ENCODE data around the gene ACSM5. TPM values are rescaled to one million over a fixed set of nuclear protein-coding genes. Genes with fewer than 3 reads are reported as not detected.
A peak's percentile ranks its signal among the peaks of the same experiment; 100 is the strongest.
"Not testable (repeated sequence)": the region's sequence is repeated elsewhere in the genome, so short reads cannot be mapped to it uniquely, and the experiment has no call there.

ACSM5 gene
- total RNA-seq, 1 donor from 2014 or later: 9.9 TPM

DNA sequence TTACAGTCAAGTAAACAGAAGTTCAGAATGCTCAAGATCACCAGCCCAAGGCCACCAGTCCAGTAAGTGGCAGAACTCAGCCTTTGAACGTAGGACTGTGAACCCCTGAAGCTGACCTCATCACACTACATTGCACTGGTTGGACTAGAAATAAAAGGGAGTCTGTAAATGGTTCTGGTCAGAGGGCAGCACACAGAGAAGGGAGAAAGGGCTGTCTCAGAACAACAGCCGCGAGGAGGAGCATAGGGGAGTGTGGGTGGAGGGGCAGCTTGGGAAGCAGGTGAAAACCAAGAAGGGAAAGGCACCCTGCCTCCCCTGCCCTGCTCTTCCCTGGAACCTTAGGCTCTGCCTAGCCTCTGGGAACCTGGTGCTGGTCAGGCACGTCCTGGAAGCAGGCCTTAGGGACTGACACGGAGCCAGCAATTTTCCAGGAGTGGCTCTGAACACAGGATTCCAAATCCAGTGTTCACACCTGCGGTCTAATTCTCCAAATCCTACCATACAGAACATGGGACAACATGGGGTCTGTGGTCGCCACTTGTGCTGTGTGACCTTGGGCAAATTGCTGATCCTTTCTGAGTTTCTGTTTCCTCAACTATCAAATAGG is 11.8 kb upstream of the ACSM5 start:
- DNase-seq (ENCODE audit: low spot score): no peak

DNA sequence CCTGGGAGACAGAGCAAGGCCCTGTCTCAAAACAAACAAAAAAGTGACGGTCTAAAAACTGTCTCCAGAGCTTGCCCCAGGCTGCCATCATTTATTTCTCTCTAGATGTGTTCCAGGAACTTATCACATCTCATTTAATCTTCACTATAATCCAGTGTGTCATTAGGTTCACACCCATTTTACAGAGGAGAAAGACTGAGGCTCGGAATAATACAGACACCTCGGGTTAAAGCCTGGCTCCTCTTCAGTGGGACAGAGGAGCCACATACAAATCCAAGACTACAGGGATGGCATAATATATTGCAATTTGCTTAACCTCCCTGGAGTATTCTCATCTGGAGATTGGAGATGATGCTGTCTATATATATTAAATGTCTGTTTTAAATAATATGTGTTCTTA is 10.7 kb upstream of the ACSM5 start:
- DNase-seq (ENCODE audit: low spot score): no peak

DNA sequence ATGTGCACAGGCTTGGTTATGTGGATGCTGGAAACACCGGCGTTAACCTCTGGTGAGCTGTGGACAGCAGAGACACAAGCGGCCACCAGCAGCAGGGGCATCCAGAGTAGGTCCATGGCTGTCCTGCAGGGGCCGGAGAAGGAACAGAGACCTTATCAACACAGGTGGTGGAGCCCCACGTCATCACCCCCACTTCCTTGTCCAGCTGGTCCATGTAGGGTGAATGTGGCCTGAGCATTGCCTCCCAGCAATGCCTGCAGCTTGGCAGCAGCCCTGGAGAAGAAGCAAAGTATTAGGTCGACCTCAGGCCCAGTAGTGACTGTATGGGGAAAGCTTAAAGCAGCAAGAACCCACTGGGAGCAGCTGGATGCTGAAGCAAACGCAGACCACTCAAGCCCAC is 10.1 kb upstream of the ACSM5 start:
- no peak for DNase-seq (ENCODE audit: low spot score)

DNA sequence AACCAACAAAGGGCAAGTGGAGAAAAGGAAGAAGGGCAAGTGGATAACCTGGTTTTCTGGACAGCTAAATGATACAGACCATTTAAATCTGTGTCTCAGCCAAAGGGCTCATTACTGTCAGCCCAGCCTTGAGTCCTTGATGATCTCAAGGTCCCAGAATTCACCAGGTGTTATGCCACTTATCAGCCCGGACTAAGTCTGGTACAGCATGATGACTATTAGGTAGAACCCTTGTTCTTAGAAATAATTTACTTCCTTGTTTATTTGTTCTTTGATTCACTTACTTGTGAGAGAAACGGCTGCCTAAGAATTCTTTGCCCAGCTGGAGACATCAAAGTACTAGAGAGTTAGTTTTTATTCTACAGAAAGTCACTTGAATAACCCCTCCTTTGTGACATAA is 8.3 kb upstream of the ACSM5 start:
- DNase-seq (ENCODE audit: low spot score): no peak

DNA sequence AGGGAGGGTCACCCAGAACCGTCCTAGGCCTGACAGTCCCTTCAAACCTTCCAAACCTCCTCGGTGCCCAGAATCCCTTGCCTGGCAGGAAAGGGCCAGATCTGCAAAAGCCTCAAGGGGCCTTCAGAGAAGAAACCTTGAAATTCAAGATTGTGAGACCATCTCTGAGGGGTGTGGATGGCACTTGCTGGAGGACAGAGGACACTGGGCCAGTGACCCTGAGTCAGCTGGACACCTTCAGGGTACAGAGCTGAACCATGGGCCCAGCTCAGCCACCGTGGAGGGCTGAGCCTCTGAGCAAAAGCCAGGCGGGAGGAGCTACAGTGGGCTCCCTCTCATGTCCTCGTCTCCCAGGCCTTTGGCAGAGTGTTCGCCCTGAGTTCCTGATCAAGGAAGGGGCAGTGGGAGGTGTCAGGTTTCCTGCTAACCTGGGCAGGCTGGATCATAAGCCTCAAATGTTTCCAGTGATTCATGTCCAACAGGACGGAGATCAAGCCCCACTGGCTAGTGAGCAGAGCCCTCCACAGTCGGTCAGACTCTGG is 7.8 kb upstream of the ACSM5 start:
- no peak for DNase-seq (ENCODE audit: low spot score)

DNA sequence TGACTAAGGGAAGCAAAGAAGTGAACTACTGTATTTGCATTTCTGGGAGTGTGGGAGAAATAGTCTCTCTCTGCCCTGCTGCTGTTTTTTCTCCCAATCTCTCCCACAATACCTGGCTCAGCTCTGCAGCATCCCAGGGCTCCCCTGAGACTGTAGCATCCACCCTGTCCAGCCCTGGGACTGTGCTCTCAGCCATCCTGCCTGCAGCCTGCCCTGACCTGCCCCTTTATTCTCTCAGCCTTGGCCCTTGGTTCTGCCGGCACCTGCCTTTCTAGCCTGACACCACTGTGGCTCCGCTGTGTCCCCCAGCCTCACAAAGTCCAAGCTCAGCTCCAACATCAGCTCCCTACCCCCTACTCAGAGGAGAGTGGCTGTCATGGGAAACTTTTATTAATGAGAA is 6.7 kb upstream of the ACSM5 start:
- no peak for DNase-seq (ENCODE audit: low spot score)

DNA sequence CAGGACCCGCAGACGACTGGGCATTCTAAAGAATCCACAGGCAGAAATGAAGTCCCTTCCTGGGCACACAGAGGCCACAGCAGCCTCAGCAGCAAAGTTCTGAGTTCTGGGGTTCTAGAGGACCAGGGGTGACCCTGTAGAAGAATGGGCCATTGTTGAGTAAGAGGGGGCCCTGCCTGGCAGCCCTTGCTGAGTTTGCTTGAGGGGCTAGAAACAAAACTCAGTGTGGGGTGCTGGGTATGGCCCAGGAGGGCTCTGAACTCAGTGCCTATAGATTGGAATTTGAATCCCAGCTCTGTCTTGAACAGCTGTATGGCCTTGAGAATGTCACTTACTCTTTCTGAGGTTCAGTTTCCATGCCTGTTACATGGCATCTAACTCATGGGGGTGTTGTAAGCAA is 4.7 kb upstream of the ACSM5 start, which contains the start of gene PDILT:
Gene PDILT (minus strand): TSS at position 101 of the 400 bp plus-strand sequence. CDS start 5,437 bp downstream, outside the sequence.
- DNase-seq (ENCODE audit: low spot score): no peak

DNA sequence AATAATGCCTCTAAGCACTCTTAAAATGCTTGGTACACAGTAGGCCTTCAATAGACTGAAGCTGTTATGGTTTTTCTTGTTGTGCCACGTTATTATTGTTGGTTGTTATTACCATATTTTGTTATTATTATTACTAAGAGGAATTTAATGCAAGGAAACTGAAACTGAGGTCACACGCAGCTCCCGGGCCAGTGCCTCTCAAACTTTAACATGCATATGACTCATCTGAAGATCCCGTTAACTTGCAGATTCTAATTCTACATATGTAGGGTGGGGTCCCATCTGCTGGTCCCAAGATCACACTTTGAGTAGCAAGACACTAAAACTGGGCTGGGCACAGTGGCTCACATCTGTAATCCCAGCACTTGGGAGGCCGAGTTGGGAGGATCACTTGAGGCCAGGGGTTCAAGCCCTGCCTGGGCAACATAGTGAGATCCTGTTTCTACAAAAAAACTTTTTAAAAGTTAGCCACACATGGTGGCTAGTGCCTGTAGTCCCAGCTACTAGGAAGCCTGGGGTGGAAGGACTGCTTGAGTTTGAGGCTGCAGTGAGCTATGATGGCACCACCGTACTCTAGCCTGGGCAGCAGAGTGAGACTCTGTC is 888 bp downstream of the ACSM5 start:
- DNase-seq (ENCODE audit: low spot score): peak; percentile 3

DNA sequence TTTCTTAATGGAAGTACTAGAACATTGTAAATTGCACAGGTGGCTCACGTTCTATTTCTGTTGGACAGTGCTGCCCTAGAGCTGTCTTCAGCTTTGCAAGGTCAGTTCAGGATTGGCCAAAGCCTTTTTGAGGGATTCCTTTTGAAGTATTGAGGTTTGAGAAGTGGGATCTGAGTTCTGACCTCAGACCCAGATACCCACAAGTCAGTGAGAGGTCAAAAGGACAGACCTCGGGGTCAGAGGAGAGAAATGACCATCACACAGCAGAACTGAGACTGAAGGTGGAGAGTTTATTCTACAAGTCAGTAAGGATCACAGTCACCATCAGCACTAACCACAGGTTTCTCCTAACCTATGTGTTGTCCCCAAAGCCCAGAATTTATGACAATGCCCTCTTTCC is 1.7 kb downstream of the ACSM5 start:
- no peak for DNase-seq (ENCODE audit: low spot score)

DNA sequence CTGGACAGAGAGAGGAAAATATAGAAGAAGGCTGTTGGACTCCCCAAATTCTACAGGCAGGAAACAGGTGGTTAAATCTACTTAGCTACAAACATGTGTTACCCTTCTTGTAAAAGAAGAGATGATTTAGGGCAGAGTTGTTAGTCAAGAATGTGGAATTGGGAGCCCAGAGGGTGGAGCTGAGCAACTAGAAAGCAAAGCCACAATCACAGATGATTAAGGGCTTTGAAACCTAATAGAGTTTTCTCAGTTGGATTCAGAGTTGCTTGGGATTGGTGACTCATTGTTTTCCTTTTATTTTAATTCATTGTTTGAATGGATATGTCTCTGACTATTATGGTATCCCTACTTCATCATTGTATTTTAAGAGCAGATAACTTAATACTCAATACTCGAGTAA is 6.2 kb downstream of the ACSM5 start:
- no peak for DNase-seq (ENCODE audit: low spot score)

DNA sequence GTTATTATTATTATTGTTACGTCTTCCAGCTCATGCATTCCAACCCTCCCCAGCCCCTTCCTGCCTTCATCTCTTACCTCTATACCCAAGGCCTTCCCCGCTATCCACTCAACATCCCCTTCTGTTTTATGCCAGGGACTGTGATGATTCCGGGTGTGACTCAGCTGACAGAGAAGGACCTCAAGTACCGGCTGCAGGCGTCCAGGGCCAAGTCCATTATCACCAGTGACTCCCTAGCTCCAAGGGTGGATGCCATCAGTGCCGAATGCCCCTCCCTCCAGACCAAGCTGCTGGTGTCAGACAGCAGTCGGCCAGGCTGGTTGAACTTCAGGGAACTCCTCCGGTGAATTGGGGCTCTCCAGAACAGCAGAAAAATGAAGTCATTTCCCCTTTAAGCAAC is 9.8 kb downstream of the ACSM5 start:
- DNase-seq (ENCODE audit: low spot score): not testable (repeated sequence)

DNA sequence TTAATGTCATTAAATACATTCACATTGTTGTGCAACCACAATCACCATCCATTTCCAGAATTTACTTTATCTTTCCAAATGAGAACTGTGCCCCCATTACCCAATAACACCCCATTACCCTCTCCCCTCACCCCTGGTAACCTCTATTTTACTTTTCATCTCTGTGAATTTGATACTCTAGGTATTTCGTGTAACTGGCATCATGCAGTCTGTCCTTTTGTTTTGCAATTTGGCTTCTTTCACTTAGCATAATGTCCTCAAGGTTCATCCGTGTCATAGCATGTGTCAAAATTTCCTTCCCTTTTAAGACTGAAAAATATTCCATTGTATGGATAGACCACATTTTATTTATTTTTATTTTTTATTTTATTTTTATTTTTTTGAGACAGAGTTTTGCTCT is 12.4 kb downstream of the ACSM5 start:
- DNase-seq (ENCODE audit: low spot score): not testable (repeated sequence)

DNA sequence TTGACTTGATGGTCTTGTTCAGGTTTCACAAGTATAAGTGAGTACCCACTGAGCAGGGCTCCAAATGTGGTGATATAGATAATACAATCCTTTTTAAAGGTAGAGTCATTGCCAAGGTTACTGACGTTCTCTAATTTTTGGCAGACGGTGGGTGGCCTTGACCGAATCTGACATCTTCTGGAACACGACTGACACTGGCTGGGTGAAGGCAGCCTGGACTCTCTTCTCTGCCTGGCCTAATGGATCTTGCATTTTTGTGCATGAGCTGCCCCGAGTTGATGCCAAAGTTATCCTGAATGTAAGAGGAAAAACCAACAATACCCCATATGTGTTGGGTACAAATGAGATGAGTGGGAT is 14.4 kb downstream of the ACSM5 start:
- DNase-seq (ENCODE audit: low spot score): not testable (repeated sequence)

DNA sequence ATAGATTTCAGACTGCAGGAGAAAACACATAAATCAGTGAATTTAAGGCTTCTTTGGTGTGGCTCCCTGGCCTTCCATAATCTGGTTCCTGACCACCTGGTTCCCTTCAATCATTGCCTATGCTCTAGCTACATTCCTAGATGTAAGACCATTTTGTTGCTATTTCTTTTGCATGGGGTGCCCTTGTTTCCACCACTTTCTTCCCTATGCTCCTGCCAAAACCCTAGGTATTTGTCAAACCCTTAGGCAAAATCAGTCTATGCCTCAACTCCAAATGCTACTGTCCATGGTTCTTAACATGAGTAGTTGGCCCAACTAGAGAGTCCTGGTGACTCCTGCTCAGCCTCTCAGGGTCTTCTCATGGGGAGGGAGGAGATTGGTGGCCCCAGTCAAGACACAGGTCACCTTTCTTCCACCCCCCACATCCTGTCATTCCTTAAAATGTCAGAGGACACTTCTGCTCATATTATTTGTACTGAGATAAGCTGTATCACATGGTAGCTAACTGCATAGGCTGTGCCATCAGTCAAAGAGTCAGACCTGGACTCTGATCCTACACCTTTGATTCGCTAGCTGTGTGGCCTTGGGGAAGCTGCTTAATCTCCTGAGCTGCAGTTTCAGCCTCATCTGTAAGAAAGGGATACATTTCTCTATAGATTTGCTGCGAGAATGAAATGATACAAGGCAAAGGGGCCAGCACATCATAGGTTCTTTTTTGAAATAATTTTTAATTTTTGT is 15.0 kb downstream of the ACSM5 start:
- DNase-seq (ENCODE audit: low spot score): no peak

DNA sequence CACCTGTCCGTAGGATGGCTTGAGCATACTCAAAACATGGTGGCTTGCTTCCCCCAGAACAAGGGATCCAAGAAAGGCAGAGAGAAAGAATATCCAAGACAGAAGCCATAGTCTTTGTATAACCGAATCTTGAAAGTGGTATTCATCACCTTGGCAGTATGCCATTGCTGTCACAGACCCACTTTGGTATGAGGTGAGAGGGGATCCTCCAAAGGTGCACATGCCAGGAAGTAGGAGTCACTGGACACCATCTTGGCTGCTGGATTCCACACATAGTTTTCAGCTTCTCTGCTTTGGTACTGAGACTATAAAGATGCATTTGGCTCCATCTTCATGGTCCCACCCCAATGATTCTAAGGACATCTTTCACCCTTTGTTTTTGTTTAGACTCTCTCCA is 18.1 kb downstream of the ACSM5 start:
- not testable (repeated sequence) for DNase-seq (ENCODE audit: low spot score)

DNA sequence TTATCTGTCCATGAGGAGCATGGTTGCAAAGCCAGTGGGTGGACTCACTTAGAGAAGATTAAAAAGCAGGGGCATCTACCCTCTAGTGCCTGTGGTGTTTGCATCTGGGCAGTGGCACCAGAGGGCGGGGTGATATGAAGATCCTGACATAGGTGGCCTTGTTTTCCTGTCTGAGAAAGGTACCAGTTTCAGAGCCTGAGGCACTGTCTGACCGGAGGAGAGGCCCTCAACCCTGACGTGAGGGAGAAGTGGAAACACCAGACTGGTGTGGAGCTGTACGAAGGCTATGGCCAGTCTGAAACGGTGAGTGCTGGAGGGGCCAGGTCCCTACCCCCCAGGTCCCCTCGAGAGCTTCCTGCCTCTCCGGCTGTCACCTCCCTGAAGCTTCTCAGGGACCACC is 20.2 kb downstream of the ACSM5 start:
- DNase-seq (ENCODE audit: low spot score): not testable (repeated sequence)

DNA sequence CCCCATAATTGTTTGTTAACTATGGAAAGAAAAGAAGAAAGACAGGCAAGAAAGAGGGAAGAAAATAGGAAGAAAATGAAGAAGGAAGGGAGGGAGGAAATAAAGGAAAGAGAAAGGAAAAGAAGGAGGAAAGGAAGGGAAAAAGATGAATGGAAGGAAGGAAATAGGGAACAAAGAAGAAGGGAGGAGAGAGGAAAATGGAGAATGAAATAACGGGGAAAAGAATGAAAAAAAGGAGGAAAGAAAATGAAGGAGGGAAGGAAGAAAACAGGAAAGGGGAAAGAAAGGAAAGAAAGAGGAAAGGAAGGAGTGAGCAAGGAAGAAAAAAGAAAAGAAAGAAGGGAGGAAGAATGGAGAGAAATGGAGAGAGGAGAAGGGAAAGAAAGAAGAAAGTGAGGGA is 21.1 kb downstream of the ACSM5 start:
- DNase-seq (ENCODE audit: low spot score): not testable (repeated sequence)

DNA sequence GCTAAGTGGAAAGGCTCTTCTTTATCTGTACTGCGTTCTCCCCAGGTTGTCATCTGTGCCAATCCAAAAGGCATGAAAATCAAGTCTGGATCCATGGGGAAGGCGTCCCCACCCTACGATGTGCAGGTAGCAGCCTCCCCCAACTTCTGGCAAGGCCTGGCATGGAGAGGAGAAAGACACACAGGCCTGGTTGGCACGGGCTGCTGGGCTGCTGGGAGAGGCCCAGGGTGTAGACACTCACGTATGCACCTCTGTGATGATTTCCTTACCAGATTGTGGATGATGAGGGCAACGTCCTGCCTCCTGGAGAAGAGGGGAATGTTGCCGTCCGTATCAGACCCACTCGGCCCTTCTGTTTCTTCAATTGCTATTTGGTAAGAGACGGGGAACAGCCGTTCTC is 21.6 kb downstream of the ACSM5 start:
- DNase-seq (ENCODE audit: low spot score): no peak

DNA sequence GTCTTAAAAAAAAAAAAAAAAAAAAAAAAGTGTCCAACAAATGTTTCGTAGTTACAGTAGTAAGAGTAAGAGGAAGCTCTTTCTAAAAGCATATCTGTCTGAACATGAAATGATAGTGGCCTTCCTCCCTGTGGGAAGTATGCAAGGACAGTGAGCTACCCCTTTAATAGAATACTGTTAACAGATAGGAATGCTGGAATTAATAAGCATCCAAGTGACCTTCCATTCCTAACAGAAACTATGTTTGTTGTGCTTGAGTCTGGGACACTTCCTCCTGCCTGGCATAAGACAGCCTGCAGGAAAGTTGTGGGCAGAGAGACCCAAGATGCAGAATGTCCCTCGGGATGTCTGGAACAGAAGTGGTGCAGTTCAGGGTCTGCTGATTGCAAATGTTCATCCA is 29.6 kb downstream of the ACSM5 start:
- not testable (repeated sequence) for DNase-seq (ENCODE audit: low spot score)

DNA sequence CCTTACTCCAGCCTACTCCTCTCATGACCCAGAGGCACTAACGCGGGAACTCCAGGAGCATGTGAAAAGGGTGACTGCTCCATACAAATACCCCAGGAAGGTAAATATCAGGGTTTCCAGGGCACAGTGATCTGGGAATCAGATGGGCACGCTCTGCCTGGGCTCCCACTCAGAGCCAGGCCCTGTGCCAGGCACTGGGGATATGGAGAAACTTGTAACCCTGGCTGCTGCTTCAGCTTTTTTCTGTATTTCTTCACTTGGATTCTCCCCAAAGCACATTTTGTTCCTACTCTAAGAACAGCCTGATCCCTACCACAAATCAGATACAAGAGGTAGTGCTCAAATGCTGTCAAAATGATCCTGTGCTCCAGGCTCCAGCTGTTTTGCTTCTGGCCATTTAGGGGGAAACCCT is 30.5 kb downstream of the ACSM5 start:
- peak; percentile 63 for DNase-seq (ENCODE audit: low spot score)

DNA sequence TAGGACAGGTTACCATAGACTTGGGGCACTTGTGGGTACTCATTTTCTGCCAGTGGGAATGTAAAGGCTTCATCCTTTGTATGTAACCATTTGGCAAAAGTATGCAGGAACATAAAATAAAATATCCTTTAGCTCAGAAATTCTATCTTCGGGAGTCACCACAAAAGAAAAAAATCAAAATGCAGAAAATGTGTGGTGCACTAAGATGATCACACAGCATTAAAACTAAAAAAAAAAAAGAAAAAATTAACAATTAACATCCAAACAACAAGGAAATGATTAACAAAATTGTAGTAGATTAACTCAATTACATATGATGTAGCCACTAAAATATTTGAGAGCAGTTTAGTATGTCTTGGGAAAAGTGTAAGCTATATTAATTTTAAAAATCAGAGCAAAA is 31.4 kb downstream of the ACSM5 start:
- peak; percentile 3 for DNase-seq (ENCODE audit: low spot score)

DNA sequence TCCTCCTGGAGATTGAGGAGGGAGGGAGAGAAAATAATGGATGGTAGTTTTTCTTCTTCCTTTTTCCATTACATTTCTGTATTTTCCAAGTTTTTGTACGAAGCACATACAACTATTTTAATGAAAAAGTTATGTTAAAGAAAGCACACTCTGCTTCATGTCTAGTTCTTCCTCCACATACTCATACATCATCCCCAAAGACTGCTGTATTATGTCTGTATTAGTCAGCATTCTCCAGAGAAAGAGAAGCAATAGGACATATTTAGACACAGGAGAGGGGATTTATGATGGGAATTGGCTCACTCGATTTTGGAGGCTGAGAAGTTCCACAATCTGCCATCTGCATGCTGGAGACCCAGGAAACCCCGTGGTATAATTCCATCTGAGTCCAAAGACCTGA is 31.9 kb downstream of the ACSM5 start:
- DNase-seq (ENCODE audit: low spot score): peak; percentile 79

DNA sequence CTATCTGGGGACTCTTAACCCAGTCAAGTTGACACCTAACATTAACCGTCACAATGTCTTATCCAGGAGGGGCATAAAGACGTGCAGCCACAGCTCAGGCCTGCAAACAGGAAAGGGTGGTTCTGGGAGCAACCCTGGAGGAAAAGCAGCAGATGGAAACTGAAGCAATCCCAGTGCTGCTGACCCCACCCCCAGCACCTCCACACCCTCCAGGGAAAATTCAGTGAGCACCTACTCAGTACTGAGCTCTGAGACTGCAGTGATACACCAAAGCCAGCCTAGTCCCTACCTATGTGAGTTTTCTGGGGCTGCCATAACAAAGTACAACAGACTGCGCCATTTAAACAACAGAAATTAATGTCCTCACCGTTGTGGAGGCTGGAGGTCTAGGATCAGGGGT is 32.5 kb downstream of the ACSM5 start:
- not testable (repeated sequence) for DNase-seq (ENCODE audit: low spot score)
